T-helper 17 cell (primary cell): ENCODE results near the gene STRN3. TPM values are rescaled to one million over a fixed set of nuclear protein-coding genes. Genes with fewer than 3 reads are reported as not detected.

Source experiments
- total RNA-seq, 4 donors: library from RNA in 2 of 4; stranded (reverse) in 2 of 4; gene quantifications; one replicate each; pipeline ENCODE4 v1.2.3 and lab custom pipeline; 2022 to 2026

Gene STRN3
- total RNA-seq, 2 donors from 2014 or later, result 23.1 to 25.1 TPM

Other genes with a start within 250 kb of the STRN3 start
- under 1 TPM in 1 of 2 donors, not detected in 1; 0.90 TPM for gene COCH, start 151.8 kb downstream of the STRN3 start, total RNA-seq
- 10 to 100 TPM; 11.7 to 14.0 TPM for gene AP4S1, start 730 bp downstream of the STRN3 start, total RNA-seq
- gene HECTD1, start 181.4 kb upstream of the STRN3 start, total RNA-seq, result 100 to 1,000 TPM; 170 to 181 TPM